ENCODE results near the gene RELN. TPM values are rescaled to one million over a fixed set of nuclear protein-coding genes. Genes with fewer than 3 reads are reported as not detected.

RELN gene
- total and polyA plus RNA-seq, 9 of the 15 experiments (the other 6 are each of a cell fraction or from before 2014, with no cell fraction given): 12.9 to 43.2 (median 18.1) TPM

DNA sequence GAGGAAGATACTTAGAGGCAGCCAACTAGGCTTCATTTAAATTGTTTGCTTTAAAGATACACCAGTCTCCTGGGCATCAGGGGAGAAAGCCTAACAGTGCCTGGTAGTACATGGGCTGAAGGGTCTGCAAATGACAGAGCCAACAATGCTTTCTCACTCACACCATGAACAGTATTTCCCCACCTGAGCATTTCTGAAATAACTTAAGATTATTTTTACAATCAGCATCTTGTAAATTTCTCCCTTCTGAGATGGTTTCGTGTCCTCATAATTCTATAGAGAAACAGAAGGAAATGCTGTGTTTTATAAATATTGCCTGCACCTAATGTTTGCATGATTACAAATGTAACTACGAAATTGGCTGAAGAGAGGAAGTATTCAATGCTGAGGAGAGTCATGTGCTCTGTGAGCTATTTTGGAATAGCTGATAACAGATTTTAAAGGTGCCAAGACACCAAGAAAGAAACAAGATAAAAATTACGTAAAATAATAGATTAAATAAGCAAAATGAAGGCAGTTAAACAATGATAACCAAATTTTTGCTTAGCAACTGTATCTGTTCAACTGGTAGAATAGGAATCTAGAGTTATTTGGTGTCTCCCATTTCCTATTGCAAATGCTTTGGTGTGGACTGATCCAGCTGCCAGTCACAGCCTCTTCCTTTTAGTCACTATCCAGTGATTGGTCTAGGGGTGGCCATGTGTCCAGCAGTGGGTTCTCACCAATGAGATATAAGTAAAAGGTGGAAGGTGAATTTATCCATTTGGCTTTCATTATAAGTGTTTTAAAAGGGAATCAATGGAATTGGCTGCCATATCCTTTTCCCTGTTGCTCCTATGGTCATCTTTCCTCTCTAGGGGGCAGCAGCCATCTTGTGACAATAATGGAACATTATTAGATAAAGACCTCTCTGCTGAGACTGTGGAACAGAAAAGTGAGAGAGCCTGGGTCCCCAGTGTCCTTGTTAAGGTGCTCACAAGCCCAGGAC lies 375.5 kb downstream of the RELN start (continued):
- TF ChIP-seq NFE2L1 (tag; IDR thresholded peaks at IDR 0.05; ENCODE audit: borderline replicate concordance, low read depth) (no peak), KHSRP (IDR thresholded peaks at IDR 0.05) (no peak), KLF6 (CRISPR knock-in tag; IDR thresholded peaks at IDR 0.05; ENCODE audit: borderline replicate concordance) (0 out of 2 replicates have a peak, but pooled peaks have one; percentile 29), VEZF1 (CRISPR knock-in tag; IDR thresholded peaks at IDR 0.05) (no peak), ILK (tag; IDR thresholded peaks at IDR 0.05; ENCODE audit: borderline replicate concordance, low read depth) (no peak), ZNF444 (CRISPR knock-in tag; IDR thresholded peaks at IDR 0.05) (no peak), FOXK1 (CRISPR knock-in tag; IDR thresholded peaks at IDR 0.05; ENCODE audit: borderline replicate concordance) (no peak), HIVEP1 (CRISPR knock-in tag; IDR thresholded peaks at IDR 0.05) (peak; percentile 43; the same call in 1 of the 2 replicates), POLR3G (IDR thresholded peaks at IDR 0.05; ENCODE audit: extremely low read depth, insufficient read length, insufficient replicate concordance) (no peak), DACH1 (IDR thresholded peaks at IDR 0.05; ENCODE audit: partially characterized antibody) (no peak), SAP30 (IDR thresholded peaks at IDR 0.05; ENCODE audit: borderline replicate concordance, insufficient read depth, low read depth, low read length, poor library complexity, severe bottlenecking) (no peak), FOXP1 (CRISPR knock-in tag; IDR thresholded peaks at IDR 0.05) (no peak), OTX1 (CRISPR knock-in tag; IDR thresholded peaks at IDR 0.05) (0 out of 2 replicates have a peak, but pooled peaks have one; percentile 61), SAFB (IDR thresholded peaks at IDR 0.05; ENCODE audit: borderline replicate concordance, low read depth, low read length) (no peak), ZNF384 (IDR thresholded peaks at IDR 0.05; ENCODE audit: low read depth, low read length) (no peak), TAF9B (IDR thresholded peaks at IDR 0.05; ENCODE audit: partially characterized antibody) (no peak), ZNF655 (CRISPR knock-in tag; IDR thresholded peaks at IDR 0.05) (no peak), ZNF408 (CRISPR knock-in tag; IDR thresholded peaks at IDR 0.05; ENCODE audit: low read depth) (no peak), KAT2B (IDR thresholded peaks at IDR 0.05; ENCODE audit: low read depth, low read length) (no peak), BRF1 (IDR thresholded peaks at IDR 0.05; ENCODE audit: borderline replicate concordance, extremely low read depth, insufficient read length) (no peak), XRCC3 (IDR thresholded peaks at IDR 0.05) (no peak), ZFP36 (IDR thresholded peaks at IDR 0.05; ENCODE audit: low read depth, low read length, partially characterized antibody) (no peak), ZNF239 (CRISPR knock-in tag; IDR thresholded peaks at IDR 0.05) (0 out of 2 replicates have a peak, but pooled peaks have one; percentile 24), SUPT5H (IDR thresholded peaks at IDR 0.05) (no peak)
- TF ChIP-seq, protein P1, sequence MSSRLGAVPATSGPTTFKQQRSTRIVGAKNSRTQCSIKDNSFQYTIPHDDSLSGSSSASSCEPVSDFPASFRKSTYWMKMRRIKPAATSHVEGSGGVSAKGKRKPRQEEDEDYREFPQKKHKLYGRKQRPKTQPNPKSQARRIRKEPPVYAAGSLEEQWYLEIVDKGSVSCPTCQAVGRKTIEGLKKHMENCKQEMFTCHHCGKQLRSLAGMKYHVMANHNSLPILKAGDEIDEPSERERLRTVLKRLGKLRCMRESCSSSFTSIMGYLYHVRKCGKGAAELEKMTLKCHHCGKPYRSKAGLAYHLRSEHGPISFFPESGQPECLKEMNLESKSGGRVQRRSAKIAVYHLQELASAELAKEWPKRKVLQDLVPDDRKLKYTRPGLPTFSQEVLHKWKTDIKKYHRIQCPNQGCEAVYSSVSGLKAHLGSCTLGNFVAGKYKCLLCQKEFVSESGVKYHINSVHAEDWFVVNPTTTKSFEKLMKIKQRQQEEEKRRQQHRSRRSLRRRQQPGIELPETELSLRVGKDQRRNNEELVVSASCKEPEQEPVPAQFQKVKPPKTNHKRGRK (tag; IDR thresholded peaks at IDR 0.05): no peak
